ENCODE results near the gene SLC22A12.

The SLC22A12 gene

GRCh38 chr11:64556721-64557250 is 34.2 kb upstream of the SLC22A12 start:
- H3K4me3 ChIP-seq (replicated peaks; ENCODE audit: low read depth, low read length), result no peak overlapping the region
- H3K27me3 ChIP-seq (replicated peaks; ENCODE audit: control insufficient read depth, insufficient read depth, low read length), result peaks cover 2% of the 10 kb centered on the region; the same call in 1 of the 2 replicates
- no peak for DNase-seq (ENCODE audit: extremely low read depth, insufficient read length)
- TF ChIP-seq CTCF (IDR thresholded peaks at IDR 0.05; ENCODE audit: insufficient read depth, low read length, poor library complexity, severe bottlenecking), result no peak
- no peaks in the 10 kb centered on the region for H3K36me3 ChIP-seq (ENCODE audit: control insufficient read depth, insufficient read depth, low read length)

- no peaks in the 10 kb centered on the region for H3K36me3 ChIP-seq (ENCODE audit: control insufficient read depth, insufficient read depth, low read length)
- H3K27me3 ChIP-seq (replicated peaks; ENCODE audit: control insufficient read depth, insufficient read depth, low read length), result peaks cover 2% of the 10 kb centered on the region; the same call in 1 of the 2 replicates
- DNase-seq (ENCODE audit: extremely low read depth, insufficient read length), result no peak
- TF ChIP-seq CTCF (IDR thresholded peaks at IDR 0.05; ENCODE audit: insufficient read depth, low read length, poor library complexity, severe bottlenecking), result no peak
- H3K4me3 ChIP-seq (replicated peaks; ENCODE audit: low read depth, low read length), result no peak overlapping the region
Observed at GRCh38 chr11:64558065-64558745, 32.8 kb upstream of the SLC22A12 start.

GRCh38 chr11:64558869-64559268 is 32.2 kb upstream of the SLC22A12 start:
- peaks cover 2% of the 10 kb centered on the region; the same call in 1 of the 2 replicates for H3K27me3 ChIP-seq (replicated peaks; ENCODE audit: control insufficient read depth, insufficient read depth, low read length)

GRCh38 chr11:64559351-64560138 is 31.5 kb upstream of the SLC22A12 start:
- no peaks in the 10 kb centered on the region for H3K36me3 ChIP-seq (ENCODE audit: control insufficient read depth, insufficient read depth, low read length)
- H3K4me3 ChIP-seq (replicated peaks; ENCODE audit: low read depth, low read length), result no peak overlapping the region
- no peaks in the 10 kb centered on the region; the same call in 1 of the 2 replicates for H3K27me3 ChIP-seq (replicated peaks; ENCODE audit: control insufficient read depth, insufficient read depth, low read length)
- TF ChIP-seq CTCF (IDR thresholded peaks at IDR 0.05; ENCODE audit: insufficient read depth, low read length, poor library complexity, severe bottlenecking), result no peak
- DNase-seq (ENCODE audit: extremely low read depth, insufficient read length), result no peak

More at GRCh38 chr11:64558869-64559268, 32.2 kb upstream of the SLC22A12 start:
- DNase-seq (ENCODE audit: extremely low read depth, insufficient read length), result no peak
- no peak for TF ChIP-seq CTCF (IDR thresholded peaks at IDR 0.05; ENCODE audit: insufficient read depth, low read length, poor library complexity, severe bottlenecking)
- Histone ChIP-seq H3K36me3 (ENCODE audit: control insufficient read depth, insufficient read depth, low read length) (no peaks in the 10 kb centered on the region), H3K4me3 (replicated peaks; ENCODE audit: low read depth, low read length) (no peak overlapping the region)

- no peak for DNase-seq (ENCODE audit: extremely low read depth, insufficient read length)
- Histone ChIP-seq H3K36me3 (ENCODE audit: control insufficient read depth, insufficient read depth, low read length) (no peaks in the 10 kb centered on the region), H3K4me3 (replicated peaks; ENCODE audit: low read depth, low read length) (no peak overlapping the region), H3K27me3 (replicated peaks; ENCODE audit: control insufficient read depth, insufficient read depth, low read length) (no peaks in the 10 kb centered on the region; the same call in 1 of the 2 replicates)
- no peak for TF ChIP-seq CTCF (IDR thresholded peaks at IDR 0.05; ENCODE audit: insufficient read depth, low read length, poor library complexity, severe bottlenecking)
Observed at GRCh38 chr11:64560139-64560771, 30.8 kb upstream of the SLC22A12 start.
